HepG2 (cell line): ENCODE results near the gene LRSAM1. TPM values are rescaled to one million over a fixed set of nuclear protein-coding genes. Genes with fewer than 3 reads are reported as not detected.

ENCODE experiments used
- BCL3 ChIP-seq: sonication (generic); formaldehyde crosslinking; IDR thresholded peaks from 2 replicates; pipeline ENCODE4 v1.5.1; 2020; ENCODE audit warnings: mild to moderate bottlenecking, missing genetic modification reagents, moderate library complexity
- GATA4 ChIP-seq: sonication (generic); IDR thresholded peaks from 2 replicates; pipeline ENCODE4 v1.6.1; 2016; ENCODE audit warnings: antibody characterized with exemption, low read depth, borderline replicate concordance
- MTERF4 ChIP-seq: sonication (generic); formaldehyde crosslinking; IDR thresholded peaks from 2 replicates; pipeline ENCODE4 v1.8.0; 2023; ENCODE audit warnings: mild to moderate bottlenecking, missing genetic modification reagents
- MTF2 ChIP-seq: sonication (generic); formaldehyde crosslinking; IDR thresholded peaks from 2 replicates; pipeline ENCODE4 v1.5.0; 2020; ENCODE audit warnings: missing genetic modification reagents, borderline replicate concordance
- NAIF1 ChIP-seq: sonication (generic); formaldehyde crosslinking; IDR thresholded peaks from 2 replicates; pipeline ENCODE4 v1.5.0; 2020; ENCODE audit warnings: mild to moderate bottlenecking, missing genetic modification reagents, borderline replicate concordance
- NFIB ChIP-seq: sonication (generic); formaldehyde crosslinking; IDR thresholded peaks from 2 replicates; pipeline ENCODE4 v1.9.0; 2021; ENCODE audit warnings: missing genetic modification reagents, mild to moderate bottlenecking, borderline replicate concordance
- NR0B2 ChIP-seq: sonication (generic); formaldehyde crosslinking; IDR thresholded peaks from 2 replicates; pipeline ENCODE4 v1.4.0; 2020; ENCODE audit warnings: mild to moderate bottlenecking, missing genetic modification reagents
- RNF2 ChIP-seq: fragments of 450-650 bp; conservative IDR thresholded peaks from 2 replicates; pipeline ENCODE4 v1.6.1; 2016; ENCODE audit warnings: low read depth
- ZFY ChIP-seq: sonication (generic); formaldehyde crosslinking; IDR thresholded peaks from 2 replicates; pipeline ENCODE4 v1.4.0; 2020; ENCODE audit warnings: missing genetic modification reagents
- ZNF224 ChIP-seq: sonication (generic); formaldehyde crosslinking; IDR thresholded peaks from 2 replicates; pipeline ENCODE4 v1.5.0; 2020; ENCODE audit warnings: mild to moderate bottlenecking, missing genetic modification reagents
- ZNF280D ChIP-seq: sonication (generic); formaldehyde crosslinking; IDR thresholded peaks from 2 replicates; pipeline ENCODE4 v1.5.1; 2020; ENCODE audit warnings: mild to moderate bottlenecking, missing genetic modification reagents
- ZNF317 ChIP-seq: sonication (generic); formaldehyde crosslinking; IDR thresholded peaks from 2 replicates; pipeline ENCODE4 v1.5.0; 2020; ENCODE audit warnings: mild to moderate bottlenecking, missing genetic modification reagents
- ZNF350 ChIP-seq: sonication (generic); formaldehyde crosslinking; IDR thresholded peaks from 2 replicates; pipeline ENCODE4 v1.4.0; 2020; ENCODE audit warnings: mild to moderate bottlenecking, low read depth, missing genetic modification reagents, borderline replicate concordance
- ZNF501 ChIP-seq: sonication (generic); formaldehyde crosslinking; IDR thresholded peaks from 2 replicates; pipeline ENCODE4 v1.5.1; 2020; ENCODE audit warnings: mild to moderate bottlenecking, moderate library complexity, missing genetic modification reagents
- ZNF678 ChIP-seq: sonication (generic); formaldehyde crosslinking; IDR thresholded peaks from 2 replicates; pipeline ENCODE4 v1.4.0; 2020; ENCODE audit warnings: mild to moderate bottlenecking, missing genetic modification reagents
- ZZZ3 ChIP-seq: sonication (generic); formaldehyde crosslinking; IDR thresholded peaks from 2 replicates; pipeline ENCODE4 v1.4.0; 2020; ENCODE audit warnings: missing genetic modification reagents, mild to moderate bottlenecking, borderline replicate concordance
- polyA plus RNA-seq, 8 experiments: library from polyadenylated mRNA; depleted of rRNA in 3 of 8; stranded (reverse) in 7 of 8; unstranded in 1 of 8; fragments of >200 nt; fragmentation: Illumina TruSeq in 4 of 8; extraction: Trizol in 4 of 8; gene quantifications; 2 replicates each; pipeline versions ENCODE4 v1.2.1 to v1.2.3, GENCODE V29; 2011 to 2016; ENCODE audit warnings: low read depth in 4 of 8, missing spikeins in 1 of 8, mixed read lengths in 1 of 8; ENCODE audit not compliant: insufficient read depth in 1 of 8
- total RNA-seq, 5 experiments: library from RNA; depleted of rRNA; stranded (reverse); fragments of >200 nt; fragmentation: Illumina TruSeq; extraction: Trizol; gene quantifications; 2 replicates each; pipeline ENCODE4 v1.2.3, GENCODE V29; 2016; ENCODE audit warnings: low read depth in 1 of 5
- TF ChIP-seq, protein P1 (sequence below): sonication (generic); formaldehyde crosslinking; IDR thresholded peaks from 2 replicates; pipeline ENCODE4 v1.4.0; 2020; ENCODE audit warnings: missing genetic modification reagents

The LRSAM1 gene
- total and polyA plus RNA-seq, 2 of the 13 experiments (the other 11 are each of a cell fraction or from before 2014, with no cell fraction given) = 8.7 to 10.2 TPM

DNA sequence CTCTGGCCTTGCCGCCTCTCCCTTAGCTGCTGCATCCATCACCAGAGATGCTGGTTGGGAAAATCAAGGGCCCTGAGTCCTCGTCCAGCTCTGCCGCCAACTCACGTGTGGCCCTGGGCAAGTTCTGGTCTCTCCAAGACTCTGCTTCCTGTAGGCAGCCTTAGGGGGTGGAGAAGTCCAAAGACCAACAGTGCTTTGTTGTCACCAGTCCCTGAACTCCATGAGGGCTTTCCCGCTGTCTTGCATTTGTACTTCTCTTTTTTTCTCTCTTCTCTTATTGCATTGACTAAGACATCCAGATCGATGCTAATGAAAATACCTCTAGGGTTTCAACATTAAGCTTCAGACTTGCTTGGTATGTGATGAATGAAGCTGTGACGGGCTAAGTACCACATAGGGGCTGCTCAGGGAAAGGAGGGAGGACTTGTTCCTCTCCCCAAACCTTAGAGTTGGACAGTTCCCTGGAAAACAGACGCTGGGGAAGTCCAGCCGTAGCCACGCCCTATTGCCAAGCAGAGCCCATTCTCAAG, 97.1 kb downstream of the LRSAM1 start (continued):
- TF ChIP-seq, protein P1, sequence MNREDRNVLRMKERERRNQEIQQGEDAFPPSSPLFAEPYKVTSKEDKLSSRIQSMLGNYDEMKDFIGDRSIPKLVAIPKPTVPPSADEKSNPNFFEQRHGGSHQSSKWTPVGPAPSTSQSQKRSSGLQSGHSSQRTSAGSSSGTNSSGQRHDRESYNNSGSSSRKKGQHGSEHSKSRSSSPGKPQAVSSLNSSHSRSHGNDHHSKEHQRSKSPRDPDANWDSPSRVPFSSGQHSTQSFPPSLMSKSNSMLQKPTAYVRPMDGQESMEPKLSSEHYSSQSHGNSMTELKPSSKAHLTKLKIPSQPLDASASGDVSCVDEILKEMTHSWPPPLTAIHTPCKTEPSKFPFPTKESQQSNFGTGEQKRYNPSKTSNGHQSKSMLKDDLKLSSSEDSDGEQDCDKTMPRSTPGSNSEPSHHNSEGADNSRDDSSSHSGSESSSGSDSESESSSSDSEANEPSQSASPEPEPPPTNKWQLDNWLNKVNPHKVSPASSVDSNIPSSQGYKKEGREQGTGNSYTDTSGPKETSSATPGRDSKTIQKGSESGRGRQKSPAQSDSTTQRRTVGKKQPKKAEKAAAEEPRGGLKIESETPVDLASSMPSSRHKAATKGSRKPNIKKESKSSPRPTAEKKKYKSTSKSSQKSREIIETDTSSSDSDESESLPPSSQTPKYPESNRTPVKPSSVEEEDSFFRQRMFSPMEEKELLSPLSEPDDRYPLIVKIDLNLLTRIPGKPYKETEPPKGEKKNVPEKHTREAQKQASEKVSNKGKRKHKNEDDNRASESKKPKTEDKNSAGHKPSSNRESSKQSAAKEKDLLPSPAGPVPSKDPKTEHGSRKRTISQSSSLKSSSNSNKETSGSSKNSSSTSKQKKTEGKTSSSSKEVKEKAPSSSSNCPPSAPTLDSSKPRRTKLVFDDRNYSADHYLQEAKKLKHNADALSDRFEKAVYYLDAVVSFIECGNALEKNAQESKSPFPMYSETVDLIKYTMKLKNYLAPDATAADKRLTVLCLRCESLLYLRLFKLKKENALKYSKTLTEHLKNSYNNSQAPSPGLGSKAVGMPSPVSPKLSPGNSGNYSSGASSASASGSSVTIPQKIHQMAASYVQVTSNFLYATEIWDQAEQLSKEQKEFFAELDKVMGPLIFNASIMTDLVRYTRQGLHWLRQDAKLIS = no peak
- TF ChIP-seq GATA4 (no peak), NR0B2 (CRISPR knock-in tag) (no peak), RNF2 (no peak), ZFY (CRISPR knock-in tag) (no peak), ZNF224 (CRISPR knock-in tag) (no peak), ZZZ3 (CRISPR knock-in tag) (no peak), ZNF317 (no peak), MTF2 (CRISPR knock-in tag) (no peak), BCL3 (CRISPR knock-in tag) (no peak), ZNF501 (CRISPR knock-in tag) (no peak), NAIF1 (no peak), MTERF4 (CRISPR knock-in tag) (no peak), NFIB (no peak), ZNF678 (CRISPR knock-in tag) (no peak), ZNF280D (CRISPR knock-in tag) (no peak), ZNF350 (CRISPR knock-in tag) (no peak)
- TF ChIP-seq, all 625 proteins: peak for 68
